ENCODE data around the gene FARP2.

FARP2 gene

DNA sequence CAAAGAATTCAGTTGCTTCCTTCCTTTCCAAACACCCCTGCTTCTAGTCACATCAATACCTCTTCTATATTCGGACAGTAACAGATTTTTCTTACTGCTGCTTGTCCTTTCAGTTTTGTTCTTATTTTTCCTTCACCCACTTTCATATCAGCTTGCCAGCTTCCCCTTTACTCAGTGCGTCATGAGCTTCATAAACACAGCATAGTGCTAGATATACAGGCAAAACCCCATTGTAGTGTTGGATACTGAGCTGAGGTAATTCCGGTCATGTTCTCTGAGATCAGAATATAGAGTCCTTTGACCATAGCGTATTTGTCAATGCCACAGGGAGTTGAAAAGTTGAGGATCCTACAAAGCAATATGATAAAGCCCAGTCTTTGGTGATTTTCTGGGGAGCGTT, 2.4 kb downstream of the FARP2 start:
- peak overlapping the region; percentile 93 for H3K4me3 ChIP-seq (ENCODE audit: low read length)
- H3K79me2 ChIP-seq (ENCODE audit: low read length): peaks cover 70% of the 10 kb centered on the region
- peaks cover 2% of the 10 kb centered on the region for H3K36me3 ChIP-seq (replicated peaks; ENCODE audit: low read depth, low read length)
- H3K9ac ChIP-seq (ENCODE audit: low read length): peak overlapping the region; percentile 88; the same call in 1 of the 2 replicates
- TF ChIP-seq EZH2phosphoT487 (IDR thresholded peaks at IDR 0.05; ENCODE audit: low read depth): no peak
- TF ChIP-seq, protein P1, sequence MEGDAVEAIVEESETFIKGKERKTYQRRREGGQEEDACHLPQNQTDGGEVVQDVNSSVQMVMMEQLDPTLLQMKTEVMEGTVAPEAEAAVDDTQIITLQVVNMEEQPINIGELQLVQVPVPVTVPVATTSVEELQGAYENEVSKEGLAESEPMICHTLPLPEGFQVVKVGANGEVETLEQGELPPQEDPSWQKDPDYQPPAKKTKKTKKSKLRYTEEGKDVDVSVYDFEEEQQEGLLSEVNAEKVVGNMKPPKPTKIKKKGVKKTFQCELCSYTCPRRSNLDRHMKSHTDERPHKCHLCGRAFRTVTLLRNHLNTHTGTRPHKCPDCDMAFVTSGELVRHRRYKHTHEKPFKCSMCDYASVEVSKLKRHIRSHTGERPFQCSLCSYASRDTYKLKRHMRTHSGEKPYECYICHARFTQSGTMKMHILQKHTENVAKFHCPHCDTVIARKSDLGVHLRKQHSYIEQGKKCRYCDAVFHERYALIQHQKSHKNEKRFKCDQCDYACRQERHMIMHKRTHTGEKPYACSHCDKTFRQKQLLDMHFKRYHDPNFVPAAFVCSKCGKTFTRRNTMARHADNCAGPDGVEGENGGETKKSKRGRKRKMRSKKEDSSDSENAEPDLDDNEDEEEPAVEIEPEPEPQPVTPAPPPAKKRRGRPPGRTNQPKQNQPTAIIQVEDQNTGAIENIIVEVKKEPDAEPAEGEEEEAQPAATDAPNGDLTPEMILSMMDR (IDR thresholded peaks at IDR 0.05; ENCODE audit: low read depth, low read length): no peak
- peak overlapping the region; percentile 85 for H3K4me2 ChIP-seq (ENCODE audit: low read length)
- peaks cover 35% of the 10 kb centered on the region for H3K4me1 ChIP-seq (ENCODE audit: low read length)
- H3K9me3 ChIP-seq (ENCODE audit: insufficient read depth, low read length): no peaks in the 10 kb centered on the region
- peaks cover 50% of the 10 kb centered on the region for H4K20me1 ChIP-seq (ENCODE audit: insufficient read depth, low read length)
- H3K27me3 ChIP-seq (ENCODE audit: low read depth, low read length): no peaks in the 10 kb centered on the region
- peak overlapping the region; percentile 76 for H3K27ac ChIP-seq (ENCODE audit: low read length)
- no peak overlapping the region for H2AFZ ChIP-seq (ENCODE audit: low read depth, low read length)

DNA sequence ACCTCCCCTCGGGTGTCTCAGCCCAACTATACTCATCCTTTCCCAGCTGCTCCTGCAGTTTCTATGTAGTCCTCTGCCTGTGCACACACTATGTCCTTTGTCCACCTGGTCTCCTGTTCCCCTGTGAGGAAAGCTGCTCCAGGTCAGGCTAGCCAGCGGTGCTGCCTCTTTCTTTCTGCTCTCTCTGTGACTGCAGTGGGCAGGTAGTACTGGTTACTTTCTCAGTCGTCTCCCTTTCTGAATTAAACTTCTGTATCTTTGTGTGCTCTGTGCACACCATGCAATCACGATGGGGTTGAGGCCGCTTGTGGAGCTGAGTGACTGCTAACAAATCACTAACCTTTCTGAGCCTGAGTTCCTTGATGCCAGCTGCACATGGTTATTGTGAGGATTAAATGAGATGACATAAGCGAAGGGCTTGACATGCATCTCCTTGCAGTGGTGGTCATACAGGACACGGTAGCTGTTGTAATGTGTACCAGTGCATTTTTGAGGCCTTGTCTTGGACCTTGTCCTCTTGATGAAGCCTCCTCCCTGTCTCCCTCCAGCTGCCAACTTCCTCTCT, 3.5 kb downstream of the FARP2 start:
- Histone ChIP-seq H3K4me3 (ENCODE audit: low read length) (no peak overlapping the region), H3K4me2 (ENCODE audit: low read length) (no peak overlapping the region), H3K79me2 (ENCODE audit: low read length) (peaks cover 80% of the 10 kb centered on the region), H3K36me3 (replicated peaks; ENCODE audit: low read depth, low read length) (peaks cover 4% of the 10 kb centered on the region), H3K9ac (ENCODE audit: low read length) (no peak overlapping the region), H3K9me3 (ENCODE audit: insufficient read depth, low read length) (no peaks in the 10 kb centered on the region), H2AFZ (ENCODE audit: low read depth, low read length) (no peak overlapping the region), H3K27ac (ENCODE audit: low read length) (no peak overlapping the region), H4K20me1 (ENCODE audit: insufficient read depth, low read length) (peaks cover 57% of the 10 kb centered on the region), H3K27me3 (ENCODE audit: low read depth, low read length) (no peaks in the 10 kb centered on the region), H3K4me1 (ENCODE audit: low read length) (peaks cover 39% of the 10 kb centered on the region)
- TF ChIP-seq, protein P1 (IDR thresholded peaks at IDR 0.05; ENCODE audit: low read depth, low read length): no peak
- no peak for TF ChIP-seq EZH2phosphoT487 (IDR thresholded peaks at IDR 0.05; ENCODE audit: low read depth)

DNA sequence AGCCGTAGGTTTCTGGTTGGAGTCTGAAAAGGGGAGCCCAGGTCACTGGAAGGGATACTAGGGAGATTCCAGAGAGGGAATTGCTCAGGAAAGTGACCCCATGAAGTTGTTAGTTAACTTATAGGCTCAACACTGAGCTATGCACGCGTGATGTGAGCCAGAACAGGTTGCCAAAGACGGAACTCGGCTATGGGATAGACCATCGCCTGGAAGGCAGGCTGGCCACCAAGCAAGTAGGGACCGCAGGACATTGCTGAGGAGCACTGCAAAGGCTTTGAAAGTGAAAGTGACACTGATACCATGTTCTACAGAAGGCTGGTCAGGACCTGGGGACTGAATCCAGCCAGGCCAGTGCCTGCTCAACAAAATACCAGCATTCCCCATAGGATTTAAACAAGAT, 7.3 kb downstream of the FARP2 start:
- Histone ChIP-seq H2AFZ (ENCODE audit: low read depth, low read length) (no peak overlapping the region), H3K79me2 (ENCODE audit: low read length) (peaks cover 94% of the 10 kb centered on the region), H4K20me1 (ENCODE audit: insufficient read depth, low read length) (peaks cover 70% of the 10 kb centered on the region), H3K4me3 (ENCODE audit: low read length) (no peak overlapping the region), H3K9ac (ENCODE audit: low read length) (no peak overlapping the region), H3K9me3 (ENCODE audit: insufficient read depth, low read length) (no peaks in the 10 kb centered on the region), H3K4me2 (ENCODE audit: low read length) (peak overlapping the region; percentile 3; the same call in 1 of the 2 replicates), H3K4me1 (ENCODE audit: low read length) (peaks cover 52% of the 10 kb centered on the region), H3K27ac (ENCODE audit: low read length) (no peak overlapping the region), H3K36me3 (replicated peaks; ENCODE audit: low read depth, low read length) (peaks cover 4% of the 10 kb centered on the region), H3K27me3 (ENCODE audit: low read depth, low read length) (no peaks in the 10 kb centered on the region)
- TF ChIP-seq, protein P1 (IDR thresholded peaks at IDR 0.05; ENCODE audit: low read depth, low read length): no peak
- no peak for TF ChIP-seq EZH2phosphoT487 (IDR thresholded peaks at IDR 0.05; ENCODE audit: low read depth)

DNA sequence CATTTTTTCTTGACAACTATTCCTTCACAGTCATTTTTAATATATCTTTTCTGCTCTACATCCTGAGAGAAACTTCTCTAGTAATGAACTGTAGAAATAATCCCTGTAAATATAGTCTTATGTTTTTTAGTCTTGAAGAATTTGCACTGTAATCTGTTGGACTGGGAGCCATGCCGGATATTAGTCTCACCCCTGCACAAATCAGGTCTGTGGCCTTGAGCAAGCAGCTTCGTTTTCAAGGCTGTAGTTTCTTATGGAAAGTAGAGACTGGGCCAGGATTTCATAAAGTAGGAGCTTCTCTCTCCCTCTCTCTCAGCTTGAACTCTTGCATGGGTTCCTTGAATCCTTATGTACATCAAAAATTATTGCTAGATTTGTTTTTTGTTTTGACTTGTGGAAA, 8.7 kb downstream of the FARP2 start:
- Histone ChIP-seq H3K9ac (ENCODE audit: low read length) (no peak overlapping the region), H3K4me2 (ENCODE audit: low read length) (no peak overlapping the region), H3K36me3 (replicated peaks; ENCODE audit: low read depth, low read length) (peaks cover 4% of the 10 kb centered on the region), H3K79me2 (ENCODE audit: low read length) (peaks cover 94% of the 10 kb centered on the region), H3K9me3 (ENCODE audit: insufficient read depth, low read length) (no peaks in the 10 kb centered on the region), H3K4me3 (ENCODE audit: low read length) (no peak overlapping the region), H3K27ac (ENCODE audit: low read length) (no peak overlapping the region), H4K20me1 (ENCODE audit: insufficient read depth, low read length) (peaks cover 59% of the 10 kb centered on the region), H3K4me1 (ENCODE audit: low read length) (peaks cover 48% of the 10 kb centered on the region), H2AFZ (ENCODE audit: low read depth, low read length) (no peak overlapping the region), H3K27me3 (ENCODE audit: low read depth, low read length) (no peaks in the 10 kb centered on the region)
- TF ChIP-seq, protein P1 (IDR thresholded peaks at IDR 0.05; ENCODE audit: low read depth, low read length): no peak
- no peak for TF ChIP-seq EZH2phosphoT487 (IDR thresholded peaks at IDR 0.05; ENCODE audit: low read depth)
